BE2C (cell line): Measurements from ENCODE around the gene USP7.
"Not testable (repeated sequence)": the region's sequence is repeated elsewhere in the genome, so short reads cannot be mapped to it uniquely, and the experiment has no call there.

Experiments used
- DNase-seq: peaks from one replicate; pipeline ENCODE4 v3.0.0-alpha.2; 2020
- H3K27me3 ChIP-seq: fragments of 250-450 bp; sonication (Bioruptor Pico); 2 replicates; pipeline ENCODE4 v1.5.1; 2020; ENCODE audit warnings: mild to moderate bottlenecking
- H3K36me3 ChIP-seq: fragments of 250-450 bp; sonication (Bioruptor Pico); 2 replicates; pipeline ENCODE4 v1.5.1; 2020; ENCODE audit warnings: mild to moderate bottlenecking
- H3K4me1 ChIP-seq: fragments of 250-450 bp; sonication (Bioruptor Pico); 2 replicates; pipeline ENCODE4 v1.5.1; 2020
- H3K4me3 ChIP-seq: 2 replicates; pipeline ENCODE4 v1.5.1; 2011; ENCODE audit warnings: low read depth, low read length
- H3K9me3 ChIP-seq: fragments of 250-450 bp; sonication (Bioruptor Pico); 2 replicates; pipeline ENCODE4 v1.5.1; 2020
- CTCF ChIP-seq: IDR thresholded peaks from 2 replicates; pipeline ENCODE4 v1.5.1; 2012; ENCODE audit warnings: mild to moderate bottlenecking, low read depth, low read length

USP7 gene

GRCh38 chr16:8872071-8872470 is 91.6 kb downstream of the USP7 start:
- Histone ChIP-seq H3K4me1 (peaks cover 2% of the 10 kb centered on the region; the same call in 1 of the 2 replicates), H3K9me3 (no peaks in the 10 kb centered on the region), H3K27me3 (no peaks in the 10 kb centered on the region), H3K4me3 (no peak overlapping the region), H3K36me3 (no peaks in the 10 kb centered on the region)
- no peak for TF ChIP-seq CTCF
- DNase-seq = no peak

- not testable (repeated sequence) for H3K36me3 ChIP-seq, H3K27me3 ChIP-seq, DNase-seq, H3K9me3 ChIP-seq, H3K4me1 ChIP-seq, H3K4me3 ChIP-seq
These were observed 93.8 kb downstream of the USP7 start for GRCh38 chr16:8869988-8870241.

GRCh38 chr16:8869212-8869987 is 94.3 kb downstream of the USP7 start:
- TF ChIP-seq CTCF = peak; percentile 12; the same call in 1 of the 2 replicates
- Histone ChIP-seq H3K4me3 (peak overlapping the region; percentile 59), H3K27me3 (no peaks in the 10 kb centered on the region), H3K36me3 (no peaks in the 10 kb centered on the region), H3K9me3 (no peaks in the 10 kb centered on the region), H3K4me1 (peaks cover 10% of the 10 kb centered on the region)
- DNase-seq = peak; percentile 57

- Histone ChIP-seq H3K9me3 (no peaks in the 10 kb centered on the region), H3K4me1 (peaks cover 18% of the 10 kb centered on the region), H3K27me3 (no peaks in the 10 kb centered on the region), H3K36me3 (no peaks in the 10 kb centered on the region), H3K4me3 (peak within 1 kb of the TSS; percentile 91)
- TF ChIP-seq CTCF = no peak
- DNase-seq = peak; percentile 89
These were observed 95.1 kb downstream of the USP7 start, which contains the start of gene CARHSP1 for GRCh38 chr16:8868416-8869211. Gene CARHSP1 (minus strand): TSS chr16:8869006. CDS start chr16:8859328, 9,678 bp downstream.

- DNase-seq = no peak
- no peak for TF ChIP-seq CTCF
- Histone ChIP-seq H3K36me3 (no peaks in the 10 kb centered on the region), H3K4me3 (peak overlapping the region; percentile 91), H3K27me3 (no peaks in the 10 kb centered on the region), H3K4me1 (peaks cover 18% of the 10 kb centered on the region), H3K9me3 (no peaks in the 10 kb centered on the region)
These were observed 95.7 kb downstream of the USP7 start for GRCh38 chr16:8867932-8868415.

- TF ChIP-seq CTCF = no peak
- no peaks in the 10 kb centered on the region for H3K27me3 ChIP-seq
- 0 out of 2 replicates have a peak, but pooled peaks cover 3% of the 10 kb centered on the region for H3K36me3 ChIP-seq
- peak overlapping the region; percentile 91 for H3K4me3 ChIP-seq
- no peaks in the 10 kb centered on the region for H3K9me3 ChIP-seq
- peaks cover 18% of the 10 kb centered on the region for H3K4me1 ChIP-seq
- peak; percentile 59 for DNase-seq
These were observed 96.3 kb downstream of the USP7 start for GRCh38 chr16:8867216-8867931.
